Fibroblast of lung (primary cell): ENCODE results near the gene TMBIM4.

Source experiments
- CTCF ChIP-seq, 2 donors: IDR thresholded peaks in 1 of 2; conservative IDR thresholded peaks in 1 of 2; 1 replicate in 1 of 2; 2 replicates in 1 of 2; pipeline ENCODE4 v1.5.1; 2011 to 2012; ENCODE audit warnings: low read length in 2 of 2, control low read depth in 1 of 2, inconsistent platforms in 1 of 2, low read depth in 1 of 2, mild to moderate bottlenecking in 1 of 2
- EZH2 ChIP-seq: IDR thresholded peaks from 2 replicates; pipeline ENCODE4 v1.5.1; 2012; ENCODE audit warnings: low read length, control low read depth, mild to moderate bottlenecking; ENCODE audit errors: missing control alignments

- TF ChIP-seq CTCF (conservative IDR thresholded peaks at IDR 0.05 in 1 of 2, IDR thresholded peaks at IDR 0.05 in 1 of 2; ENCODE audit: low read depth in 1 of 2, low read length in 2 of 2) (no peak), EZH2 (no peak)
These were observed 60.7 kb downstream of the TMBIM4 start for GRCh38 chr12:66109056-66109455.
